Measurements from ENCODE around the gene SMPD3.

DNA sequence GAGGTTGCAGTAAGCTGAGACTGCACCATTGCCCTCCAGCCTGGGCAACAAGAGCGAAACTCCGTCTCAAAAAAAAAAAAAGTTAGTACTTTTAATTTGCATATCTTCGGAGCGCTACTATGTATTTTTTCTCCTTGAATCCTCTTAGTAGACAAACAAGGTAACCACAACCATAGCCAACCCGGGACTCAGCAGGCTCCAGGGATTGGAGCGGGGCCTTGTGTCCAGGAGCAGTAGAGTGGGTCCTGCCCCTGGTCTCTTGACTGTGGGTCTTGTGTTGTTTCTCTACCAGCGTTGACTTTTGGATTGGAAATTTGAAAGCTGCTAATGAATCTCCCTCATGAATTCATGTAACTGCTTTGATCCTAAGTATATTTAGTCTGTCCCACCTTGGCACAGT, 105.2 kb downstream of the SMPD3 start:
- TF ChIP-seq, protein P1, sequence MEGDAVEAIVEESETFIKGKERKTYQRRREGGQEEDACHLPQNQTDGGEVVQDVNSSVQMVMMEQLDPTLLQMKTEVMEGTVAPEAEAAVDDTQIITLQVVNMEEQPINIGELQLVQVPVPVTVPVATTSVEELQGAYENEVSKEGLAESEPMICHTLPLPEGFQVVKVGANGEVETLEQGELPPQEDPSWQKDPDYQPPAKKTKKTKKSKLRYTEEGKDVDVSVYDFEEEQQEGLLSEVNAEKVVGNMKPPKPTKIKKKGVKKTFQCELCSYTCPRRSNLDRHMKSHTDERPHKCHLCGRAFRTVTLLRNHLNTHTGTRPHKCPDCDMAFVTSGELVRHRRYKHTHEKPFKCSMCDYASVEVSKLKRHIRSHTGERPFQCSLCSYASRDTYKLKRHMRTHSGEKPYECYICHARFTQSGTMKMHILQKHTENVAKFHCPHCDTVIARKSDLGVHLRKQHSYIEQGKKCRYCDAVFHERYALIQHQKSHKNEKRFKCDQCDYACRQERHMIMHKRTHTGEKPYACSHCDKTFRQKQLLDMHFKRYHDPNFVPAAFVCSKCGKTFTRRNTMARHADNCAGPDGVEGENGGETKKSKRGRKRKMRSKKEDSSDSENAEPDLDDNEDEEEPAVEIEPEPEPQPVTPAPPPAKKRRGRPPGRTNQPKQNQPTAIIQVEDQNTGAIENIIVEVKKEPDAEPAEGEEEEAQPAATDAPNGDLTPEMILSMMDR (conservative IDR thresholded peaks at IDR 0.05 in 1 of 2, IDR thresholded peaks at IDR 0.05 in 1 of 2; ENCODE audit: extremely low read depth in 1 of 2, insufficient read depth in 1 of 2, low read depth in 1 of 2, low read length in 2 of 2) = no peak
- TF ChIP-seq EZH2 (IDR thresholded peaks at IDR 0.05; ENCODE audit: borderline replicate concordance, low read length) = no peak
